T-helper 2 cell treated with Interferon-gamma antibody and Interleukin-4, amounts not matched to agents 100 ng/mL and 5 ng/mL, for 36 hours (primary cell): Measurements from ENCODE around the gene ITGA6. TPM values are rescaled to one million over a fixed set of nuclear protein-coding genes. Genes with fewer than 3 reads are reported as not detected.

Source experiments
- intact Hi-C: fragments of 100-400 bp; cut with micrococcal nuclease; formaldehyde crosslinking; loops from one replicate; pipeline ENCODE4 v1.15.1; 2023
- total RNA-seq: library from RNA; stranded (reverse); gene quantifications from 2 replicates; pipeline ENCODE4 v1.2.3, GENCODE V29; 2022

Gene ITGA6
- total RNA-seq: 2.6 and 3.8 TPM in 2 replicates

- intact Hi-C loops: loop anchor here (1.0 kb wide), 1 partner anchor 35 kb away; no protein-coding TSS in a partner anchor
Observed at GRCh38 chr2:172427256-172427989, at the start of gene ITGA6. ITGA6 (plus strand) TSS chr2:172427586.

GRCh38 chr2:172380436-172381274, 46.7 kb upstream of the ITGA6 start:
- intact Hi-C loops: no loop called here

GRCh38 chr2:172381275-172382027, 45.9 kb upstream of the ITGA6 start:
- intact Hi-C loops: no loop called here

DNA sequence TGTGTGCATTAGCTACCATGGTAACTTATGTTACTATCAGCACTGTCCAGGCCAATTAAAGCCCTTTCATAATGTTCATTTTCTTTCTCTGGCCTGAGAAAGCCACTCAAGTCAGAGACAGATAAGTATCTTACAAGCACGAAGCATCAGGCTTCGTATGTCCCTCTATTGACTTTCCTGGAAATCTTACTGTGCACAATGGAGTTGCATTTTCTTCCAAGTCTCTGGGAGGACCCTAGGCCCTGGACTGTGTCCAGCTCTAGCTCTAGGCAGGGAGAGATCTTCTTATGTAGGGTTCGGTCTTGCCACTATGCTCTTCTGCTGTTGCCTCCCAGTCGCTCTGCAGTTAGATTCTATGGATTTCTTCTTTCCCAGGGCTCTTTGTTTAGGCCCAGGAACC, 40.0 kb upstream of the ITGA6 start:
- intact Hi-C loops: no loop called here

DNA sequence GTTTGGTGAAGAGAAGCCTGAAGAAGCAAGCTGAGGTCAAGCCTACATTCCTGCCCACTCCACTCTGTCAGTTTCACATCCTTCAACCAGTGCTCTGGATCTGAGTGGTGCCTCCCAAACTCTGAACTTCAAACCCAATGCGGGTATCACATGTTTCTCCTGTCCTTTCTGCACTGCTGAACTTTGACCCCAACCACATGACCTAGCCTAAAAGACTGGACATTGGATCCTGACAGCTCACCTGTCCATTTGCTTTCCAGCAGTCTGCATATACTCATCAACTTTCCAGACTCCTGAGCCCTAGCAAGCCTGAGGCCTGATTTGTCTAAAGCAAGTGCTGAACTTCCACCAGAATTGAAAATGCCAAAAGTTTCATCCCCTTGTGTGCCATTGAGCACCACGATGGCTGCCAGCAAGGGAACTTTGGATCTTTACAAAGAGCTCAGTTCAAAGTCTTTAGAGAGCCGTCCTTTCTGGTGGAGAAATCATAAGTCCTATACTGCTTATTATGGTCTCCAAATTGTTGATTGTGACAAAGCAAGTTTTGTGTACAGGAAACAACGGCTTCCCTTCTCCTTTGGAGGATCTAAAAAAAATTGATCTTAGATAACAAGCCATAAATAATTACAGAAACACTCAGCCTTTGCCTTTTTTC, 37.6 kb upstream of the ITGA6 start:
- intact Hi-C loops: no loop called here

GRCh38 chr2:172394002-172394401, 33.4 kb upstream of the ITGA6 start:
- intact Hi-C loops: no loop called here

- intact Hi-C loops: no loop called here
Observed at GRCh38 chr2:172395503-172395902, 31.9 kb upstream of the ITGA6 start.

- intact Hi-C loops: no loop called here
Observed at GRCh38 chr2:172397148-172397834, 30.1 kb upstream of the ITGA6 start.

DNA sequence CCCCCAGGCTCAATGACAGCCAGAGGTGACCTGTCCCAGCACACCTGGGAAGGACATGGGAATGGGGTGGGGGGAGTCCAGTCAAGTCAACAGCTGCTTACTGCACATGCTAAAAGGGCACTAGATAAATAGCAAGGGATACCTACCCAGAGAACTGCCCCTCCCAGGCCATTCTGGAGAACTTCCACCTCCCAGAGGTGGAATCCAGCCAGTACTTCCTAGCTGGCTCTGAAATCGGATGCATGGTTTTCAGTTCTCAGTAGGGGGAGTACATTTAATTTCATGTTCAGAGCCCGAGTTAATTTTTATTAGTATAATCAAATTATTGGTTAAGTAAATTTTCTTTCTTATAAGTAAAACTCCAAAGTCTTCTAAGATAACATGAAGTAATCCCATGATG, 28.9 kb upstream of the ITGA6 start:
- intact Hi-C loops: no loop called here

DNA sequence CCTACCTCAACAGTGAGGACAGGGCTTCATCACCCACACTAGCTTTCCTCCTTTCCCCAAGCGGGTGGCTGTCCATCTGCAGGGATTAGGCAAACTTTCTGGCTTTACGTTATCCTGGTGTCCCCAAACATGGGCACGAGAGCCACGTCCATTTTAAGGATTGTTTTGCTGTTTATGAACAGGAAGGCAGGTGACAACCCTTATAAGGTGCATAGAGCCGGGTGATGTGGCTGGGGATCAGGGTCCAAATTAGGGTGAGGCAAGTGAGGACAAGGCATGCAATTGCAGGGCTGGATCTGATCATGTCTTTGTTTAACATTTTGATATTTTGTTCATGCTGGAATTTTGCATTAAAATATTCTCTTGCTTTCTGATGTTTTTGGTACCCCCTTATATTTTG, 27.6 kb upstream of the ITGA6 start:
- intact Hi-C loops: no loop called here

- intact Hi-C loops: no loop called here
Observed at GRCh38 chr2:172402198-172402597, 25.2 kb upstream of the ITGA6 start.

DNA sequence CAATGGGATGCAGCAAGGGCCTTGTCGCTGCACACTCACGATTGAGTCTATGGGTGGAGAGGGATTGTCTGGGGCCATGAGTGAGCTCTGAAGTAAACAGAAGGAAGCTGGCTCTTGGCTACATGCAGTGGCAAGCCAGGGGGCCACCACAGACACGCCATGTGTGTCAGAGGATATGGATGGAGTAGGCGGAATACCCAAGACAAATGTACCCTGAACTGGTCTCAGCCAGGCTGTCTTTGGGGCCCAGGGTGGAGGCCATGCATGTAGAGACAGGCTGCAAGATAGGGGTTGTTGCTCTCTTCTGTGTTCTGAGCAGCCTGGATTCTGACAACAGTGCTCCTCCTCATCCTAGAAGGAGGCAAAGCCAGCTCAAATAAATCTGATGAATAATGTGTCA, 24.0 kb upstream of the ITGA6 start:
- intact Hi-C loops: no loop called here

DNA sequence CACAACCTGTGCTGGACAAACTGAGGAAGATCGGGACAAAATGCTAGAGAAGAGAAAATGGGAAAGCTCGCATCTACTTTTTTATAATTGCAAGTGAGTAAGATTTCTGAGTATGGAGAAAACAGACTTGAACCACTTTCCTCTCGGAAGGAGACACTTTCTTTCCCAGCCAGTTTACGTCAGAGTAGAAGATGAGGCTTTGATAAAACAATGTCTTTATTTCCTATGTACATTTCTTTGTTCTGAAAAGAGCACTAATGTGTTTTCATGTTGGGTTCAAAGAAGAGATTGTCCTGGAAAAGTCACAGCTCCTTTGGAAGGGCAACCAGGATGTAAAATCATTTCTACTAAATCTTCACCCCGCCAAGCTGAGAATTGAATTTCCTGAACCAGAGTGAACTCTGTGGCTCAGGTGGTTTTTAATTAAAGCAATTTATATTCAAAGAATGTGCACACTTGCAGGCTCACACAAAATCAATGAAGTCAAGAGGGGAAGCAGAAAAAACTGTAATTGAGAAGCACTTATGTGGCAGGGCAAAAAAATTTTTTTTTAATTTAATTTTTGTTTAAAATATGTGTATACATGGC, 23.4 kb upstream of the ITGA6 start:
- intact Hi-C loops: no loop called here

DNA sequence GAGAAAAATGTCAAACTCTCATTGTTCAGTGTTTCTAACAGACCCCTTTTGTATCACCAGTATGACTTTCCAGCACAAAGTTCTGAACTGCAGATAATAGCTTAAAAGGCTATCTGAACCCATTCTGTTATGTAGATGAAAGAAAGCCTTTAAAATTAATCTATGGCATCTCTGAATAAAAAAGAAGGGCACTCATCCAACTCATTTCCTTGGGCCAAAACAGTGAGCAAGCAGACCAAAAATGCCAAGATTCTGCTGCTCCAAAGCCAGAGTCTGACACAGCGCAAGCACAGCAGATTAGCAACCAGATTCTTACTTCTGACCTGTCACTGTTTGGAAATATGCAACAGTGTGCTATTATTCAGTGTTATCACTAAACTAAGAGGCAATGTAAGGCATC, 22.6 kb upstream of the ITGA6 start:
- intact Hi-C loops: no loop called here

GRCh38 chr2:172405673-172406072, 21.7 kb upstream of the ITGA6 start:
- intact Hi-C loops: no loop called here

- intact Hi-C loops: no loop called here
Observed at GRCh38 chr2:172408143-172408766, 19.1 kb upstream of the ITGA6 start.

DNA sequence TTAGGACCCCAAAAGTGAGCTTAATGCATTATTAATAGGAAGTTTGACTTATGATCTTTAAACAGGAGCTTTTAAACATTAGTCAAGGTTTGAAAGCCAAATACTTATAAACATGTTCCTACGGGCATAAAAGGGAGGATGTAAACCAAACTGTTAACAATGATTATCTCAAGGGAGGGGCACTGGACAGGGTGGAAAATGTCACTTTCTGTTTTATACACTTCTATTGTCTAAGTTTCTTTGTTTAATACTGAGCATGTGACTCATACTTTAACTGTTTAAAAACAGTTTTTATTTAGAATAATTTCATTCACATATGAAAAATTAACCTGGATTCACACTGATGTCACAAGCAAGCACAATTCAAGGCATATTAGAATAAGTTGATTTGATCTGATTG, 18.3 kb upstream of the ITGA6 start:
- intact Hi-C loops: no loop called here

- intact Hi-C loops: no loop called here
Observed at GRCh38 chr2:172412984-172413492, 14.3 kb upstream of the ITGA6 start.

- intact Hi-C loops: no loop called here
Observed at GRCh38 chr2:172415157-172415864, 12.1 kb upstream of the ITGA6 start.
